GM19099 (cell line): Measurements from ENCODE around the gene PRTFDC1.

Source experiments
- POLR2A ChIP-seq: IDR thresholded peaks from 3 replicates; pipeline ENCODE4 v1.6.1; 2011; ENCODE audit warnings: low read depth; ENCODE audit not compliant: insufficient read length; ENCODE audit errors: extremely low read depth

PRTFDC1 gene

GRCh38 chr10:24925799-24926198 is 26.6 kb downstream of the PRTFDC1 start:
- no peak for TF ChIP-seq POLR2A

GRCh38 chr10:24920907-24921881 is 31.2 kb downstream of the PRTFDC1 start:
- no peak for TF ChIP-seq POLR2A

GRCh38 chr10:24917979-24918378 is 34.4 kb downstream of the PRTFDC1 start:
- no peak for TF ChIP-seq POLR2A

- no peak for TF ChIP-seq POLR2A
Observed at GRCh38 chr10:24917493-24917892, 34.9 kb downstream of the PRTFDC1 start.

- no peak for TF ChIP-seq POLR2A
Observed at GRCh38 chr10:24916365-24916764, 36.0 kb downstream of the PRTFDC1 start.

- TF ChIP-seq POLR2A = no peak
Observed at GRCh38 chr10:24915304-24915703, 37.1 kb downstream of the PRTFDC1 start.

GRCh38 chr10:24914148-24914547 is 38.3 kb downstream of the PRTFDC1 start:
- TF ChIP-seq POLR2A = no peak

GRCh38 chr10:24912215-24912614 is 40.2 kb downstream of the PRTFDC1 start:
- TF ChIP-seq POLR2A = no peak

- TF ChIP-seq POLR2A = no peak
Observed at GRCh38 chr10:24911029-24911428, 41.4 kb downstream of the PRTFDC1 start.

GRCh38 chr10:24910574-24910973 is 41.8 kb downstream of the PRTFDC1 start:
- no peak for TF ChIP-seq POLR2A

GRCh38 chr10:24908793-24909423 is 43.5 kb downstream of the PRTFDC1 start:
- no peak for TF ChIP-seq POLR2A

GRCh38 chr10:24907956-24908355 is 44.5 kb downstream of the PRTFDC1 start:
- TF ChIP-seq POLR2A = no peak

GRCh38 chr10:24906372-24906771 is 46.0 kb downstream of the PRTFDC1 start:
- TF ChIP-seq POLR2A = no peak

- no peak for TF ChIP-seq POLR2A
Observed at GRCh38 chr10:24904824-24905223, 47.6 kb downstream of the PRTFDC1 start.

GRCh38 chr10:24902400-24902728 is 50.0 kb downstream of the PRTFDC1 start:
- no peak for TF ChIP-seq POLR2A
